HL-60 (cell line): ENCODE data around the gene GALNT4.

Experiments
- DNase-seq, 2 experiments: peaks; one replicate each; pipeline ENCODE4 v3.0.0-alpha.2; 2010 to 2020; ENCODE audit warnings: low read depth in 1 of 2, low spot score in 1 of 2
- H3K27ac ChIP-seq: fragments of 250-450 bp; sonication (Bioruptor Pico); replicated peaks from 2 replicates; pipeline ENCODE4 v1.5.1; 2020; ENCODE audit warnings: mild to moderate bottlenecking, moderate library complexity
- H3K27me3 ChIP-seq: fragments of 250-450 bp; sonication (Bioruptor Pico); 2 replicates; pipeline ENCODE4 v1.5.1; 2021; ENCODE audit warnings: mild to moderate bottlenecking, moderate library complexity; ENCODE audit not compliant: insufficient read depth, poor library complexity, severe bottlenecking
- H3K4me3 ChIP-seq: replicated peaks from 2 replicates; pipeline ENCODE4 v1.5.1; 2011; ENCODE audit warnings: mild to moderate bottlenecking, control low read depth, low read length; ENCODE audit not compliant: insufficient read depth
- CTCF ChIP-seq: IDR thresholded peaks from one replicate; pipeline ENCODE4 v1.5.1; 2011; ENCODE audit warnings: low read length, control low read depth, inconsistent platforms; ENCODE audit not compliant: insufficient read depth
- GABPA ChIP-seq: IDR thresholded peaks from 2 replicates; pipeline ENCODE4 v1.6.1; 2012; ENCODE audit warnings: low read depth
- POLR2AphosphoS5 ChIP-seq: IDR thresholded peaks from 2 replicates; pipeline ENCODE4 v1.6.1; 2012; ENCODE audit warnings: low read depth
- REST ChIP-seq: IDR thresholded peaks from 2 replicates; pipeline ENCODE4 v1.6.1; 2012; ENCODE audit warnings: low read depth; ENCODE audit not compliant: insufficient replicate concordance
- SPI1 ChIP-seq: IDR thresholded peaks from 2 replicates; pipeline ENCODE4 v1.6.1; 2012; ENCODE audit warnings: low read depth, mild to moderate bottlenecking, borderline replicate concordance
- long read RNA-seq: library from polyadenylated mRNA; unstranded; transcript quantifications from one replicate; pipeline ENCODE4 v2.0.0, GENCODE V29; 2020

Gene GALNT4
- long read RNA-seq, full-length matches to known transcripts: 6 of 6 reads
- long read RNA-seq, partial matches to known transcripts: 0 of 6 reads
- long read RNA-seq, other reads (novel, unspliced or antisense): 0 of 6 reads

GRCh38 chr12:89524541-89525304, at the start of gene GALNT4:
TSS of gene GALNT4 (minus strand) at chr12:89524796. CDS start at chr12:89524549, 247 bp downstream.
- H3K27me3 ChIP-seq: no peaks in the 10 kb centered on the region
- peak; percentile 71 to 95 for DNase-seq

GRCh38 chr12:89573051-89573810, 48.6 kb upstream of the GALNT4 start:
- no peaks in the 10 kb centered on the region for H3K27me3 ChIP-seq
- TF ChIP-seq CTCF (no peak), REST (no peak), POLR2AphosphoS5 (no peak), SPI1 (no peak), GABPA (no peak)
- H3K27ac ChIP-seq: no peak overlapping the region
- no peak for DNase-seq
- H3K4me3 ChIP-seq: no peak overlapping the region

More at GRCh38 chr12:89524541-89525304, at the start of gene GALNT4:
- peak; percentile 37; the same call in 1 of the 2 replicates for TF ChIP-seq SPI1
- TF ChIP-seq GABPA: no peak
- peak; percentile 53; the same call in 1 of the 2 replicates for TF ChIP-seq POLR2AphosphoS5
- no peak for TF ChIP-seq REST
- TF ChIP-seq CTCF: peak; percentile 16
- H3K27ac ChIP-seq: peak within 1 kb of the TSS; percentile 92
- H3K4me3 ChIP-seq: peak within 1 kb of the TSS; percentile 100

- TF ChIP-seq POLR2AphosphoS5 (no peak), GABPA (no peak), SPI1 (no peak), REST (no peak), CTCF (no peak)
- DNase-seq: no peak
Measured at GRCh38 chr12:89571491-89572195, 47.0 kb upstream of the GALNT4 start.

More at GRCh38 chr12:89571491-89572195, 47.0 kb upstream of the GALNT4 start:
- Histone ChIP-seq H3K27ac (no peak overlapping the region), H3K4me3 (no peak overlapping the region), H3K27me3 (no peaks in the 10 kb centered on the region)
